Hematopoietic multipotent progenitor cell treated with erythropoietin and hydrocortisone succinate and interleukin-3 and kit ligand, for 15 days (in vitro differentiated cells): ENCODE results near the gene MICALL2.

ENCODE experiments used
- DNase-seq: peaks from one replicate; pipeline ENCODE4 v3.0.0-alpha.2; 2015; ENCODE audit warnings: low spot score

The MICALL2 gene

DNA sequence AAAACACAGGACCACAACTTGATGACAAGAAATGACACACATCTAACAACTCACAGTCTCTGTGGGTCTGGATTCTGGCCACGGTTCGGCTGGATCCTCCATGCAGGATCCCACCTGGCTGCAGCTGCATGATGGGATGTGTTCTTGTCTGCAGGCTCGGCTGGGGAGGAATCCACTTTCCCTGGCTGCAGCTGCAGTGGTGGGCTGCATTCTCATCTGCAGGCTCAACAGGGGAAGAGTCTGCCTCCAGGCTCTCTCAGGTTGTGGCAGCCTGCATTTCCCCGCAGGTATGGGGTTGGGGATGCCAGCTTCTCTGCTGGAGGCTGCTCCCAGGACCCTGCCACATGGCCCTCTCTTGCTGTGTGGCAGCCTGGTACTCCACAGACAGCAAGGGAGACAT lies 64.9 kb downstream of the MICALL2 start:
- no peak for DNase-seq

DNA sequence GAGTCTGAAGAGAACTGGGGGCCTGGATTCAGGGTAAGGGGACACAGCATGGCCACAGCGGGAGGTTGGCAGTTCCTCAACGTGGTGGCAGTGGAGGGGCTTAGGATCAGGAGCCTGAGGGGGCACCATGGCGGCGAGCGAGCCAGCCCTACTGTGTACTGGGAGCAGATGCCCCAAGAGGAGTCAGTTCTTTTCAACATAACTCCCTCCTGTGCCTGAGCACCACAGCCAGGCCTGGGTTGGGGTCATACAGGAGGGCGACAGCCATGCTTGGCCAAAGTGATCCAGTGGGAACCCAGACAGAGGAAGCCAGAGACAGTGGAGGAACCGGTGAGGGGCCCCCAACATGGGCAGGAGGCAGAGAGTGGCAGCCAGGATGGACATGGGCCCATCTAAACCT lies 65.8 kb downstream of the MICALL2 start:
- no peak for DNase-seq

DNA sequence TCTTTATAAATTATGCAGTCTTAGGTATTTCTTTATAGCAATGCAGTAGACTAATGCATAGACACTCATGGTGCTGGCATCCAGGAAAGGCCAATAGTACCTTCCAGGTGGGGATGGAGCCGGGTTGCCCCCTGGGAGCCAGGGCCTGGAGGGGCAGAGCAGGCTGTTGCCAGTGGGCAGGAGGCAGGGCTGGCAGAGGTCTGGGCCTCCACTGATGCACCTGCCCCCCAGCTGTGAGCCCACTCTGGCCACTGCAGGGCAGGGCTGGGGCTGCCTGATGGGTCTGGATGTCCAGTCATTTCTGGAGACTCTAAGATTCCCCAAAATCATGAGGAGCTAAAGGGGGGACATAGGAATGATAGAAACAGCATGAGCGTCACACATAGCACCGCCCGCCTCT lies 66.7 kb downstream of the MICALL2 start:
- no peak for DNase-seq

DNA sequence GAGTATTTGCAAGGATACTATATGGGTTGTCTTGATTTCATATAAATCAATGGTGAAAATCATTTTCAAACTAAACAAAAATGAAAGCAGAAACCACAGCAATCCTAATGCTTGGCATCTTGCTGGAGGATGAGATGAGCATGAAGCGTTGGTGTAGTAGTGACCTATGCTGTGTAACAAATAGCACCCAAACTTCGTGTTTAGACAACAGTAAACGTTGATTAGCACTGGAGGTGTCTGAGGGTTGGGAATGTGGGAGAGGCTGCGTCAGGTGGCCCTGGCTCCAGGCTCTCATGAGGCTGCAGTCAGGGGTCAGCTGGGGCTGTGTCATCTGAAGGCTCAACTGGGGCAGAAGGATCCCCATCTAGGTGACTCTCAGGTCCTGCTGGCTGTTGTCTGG lies 67.8 kb downstream of the MICALL2 start:
- DNase-seq: no peak

DNA sequence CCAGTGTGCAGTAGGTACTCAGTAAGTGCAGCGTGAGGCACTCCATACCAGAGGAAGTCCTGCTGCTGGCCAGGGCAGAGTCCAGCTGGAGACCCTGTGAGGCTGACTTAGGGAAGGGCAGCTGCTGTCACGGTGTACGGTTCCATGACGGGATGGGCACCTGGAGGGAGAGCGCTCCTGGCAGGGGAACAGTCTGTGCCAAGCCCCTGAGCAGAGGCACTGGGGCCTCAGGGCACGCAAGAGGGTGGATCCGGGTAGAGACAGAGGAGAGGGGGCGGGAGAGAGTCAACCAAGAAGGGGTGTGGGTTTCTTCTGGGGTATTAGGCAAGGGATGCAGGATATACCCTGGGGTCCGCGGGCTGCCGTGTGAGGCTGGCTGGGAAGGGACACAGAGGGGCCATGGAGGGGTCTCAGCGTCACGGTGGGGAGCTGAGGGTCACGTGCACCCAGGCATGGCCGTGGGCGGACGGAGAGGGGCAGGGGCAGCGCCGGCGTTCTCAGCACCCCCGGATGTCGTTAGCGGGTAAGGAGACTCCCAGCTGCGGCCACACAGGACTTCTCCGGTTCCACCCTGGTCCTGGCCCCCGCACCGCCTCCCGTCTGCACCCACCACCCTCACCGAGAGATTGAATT lies 70.5 kb downstream of the MICALL2 start:
- DNase-seq: no peak

DNA sequence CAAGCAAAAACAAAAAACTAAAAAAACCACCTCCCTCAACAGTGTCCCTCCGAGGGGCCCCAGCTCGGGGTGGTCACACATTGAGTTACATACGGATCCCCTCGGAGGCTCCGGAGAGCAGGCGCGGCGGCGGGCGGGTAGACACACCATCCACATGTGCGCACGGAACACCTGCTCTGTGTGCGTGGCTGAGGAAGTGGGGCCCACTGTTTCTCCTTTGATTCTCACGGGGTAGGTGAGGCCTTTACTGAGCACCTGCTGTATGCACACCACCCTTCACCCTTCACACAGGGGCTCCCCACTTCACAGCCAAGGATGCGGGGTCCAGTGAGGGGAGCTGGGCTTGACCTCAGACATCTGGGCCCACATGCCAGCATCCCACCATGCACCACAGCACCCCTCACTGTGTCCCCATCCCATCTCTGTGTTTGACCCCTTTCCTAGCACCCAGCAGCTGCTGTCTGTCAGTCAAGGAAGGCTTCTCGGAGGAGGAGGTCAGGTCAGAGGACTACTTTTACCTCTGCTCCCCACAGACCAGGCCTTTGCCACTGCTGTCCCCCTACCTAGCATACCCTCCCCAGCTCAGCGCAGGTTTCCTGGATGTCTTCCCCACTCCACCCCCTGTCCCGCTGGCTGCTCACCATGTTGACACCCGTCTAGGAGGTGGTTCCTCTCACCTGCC lies 71.1 kb downstream of the MICALL2 start:
- no peak for DNase-seq

DNA sequence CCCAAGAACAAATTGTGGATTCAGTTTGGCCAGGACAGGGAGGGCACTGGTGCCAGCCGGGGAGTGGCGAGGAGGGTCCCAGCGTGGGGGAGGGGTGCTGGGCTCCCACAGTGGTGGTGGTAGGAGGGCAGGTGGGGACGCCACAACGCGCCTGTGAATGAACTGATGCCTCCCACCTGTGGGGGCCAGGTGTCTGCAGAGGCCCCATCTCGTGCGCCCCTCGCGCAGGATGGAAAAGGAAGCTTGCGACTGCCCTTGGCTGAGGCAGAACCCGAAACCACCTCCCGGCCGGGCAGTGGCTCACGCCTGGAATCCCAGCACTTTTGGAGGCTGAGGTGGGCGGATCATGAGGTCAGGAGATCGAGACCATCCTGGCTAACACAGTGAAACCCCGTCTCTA lies 72.0 kb downstream of the MICALL2 start:
- DNase-seq: no peak

DNA sequence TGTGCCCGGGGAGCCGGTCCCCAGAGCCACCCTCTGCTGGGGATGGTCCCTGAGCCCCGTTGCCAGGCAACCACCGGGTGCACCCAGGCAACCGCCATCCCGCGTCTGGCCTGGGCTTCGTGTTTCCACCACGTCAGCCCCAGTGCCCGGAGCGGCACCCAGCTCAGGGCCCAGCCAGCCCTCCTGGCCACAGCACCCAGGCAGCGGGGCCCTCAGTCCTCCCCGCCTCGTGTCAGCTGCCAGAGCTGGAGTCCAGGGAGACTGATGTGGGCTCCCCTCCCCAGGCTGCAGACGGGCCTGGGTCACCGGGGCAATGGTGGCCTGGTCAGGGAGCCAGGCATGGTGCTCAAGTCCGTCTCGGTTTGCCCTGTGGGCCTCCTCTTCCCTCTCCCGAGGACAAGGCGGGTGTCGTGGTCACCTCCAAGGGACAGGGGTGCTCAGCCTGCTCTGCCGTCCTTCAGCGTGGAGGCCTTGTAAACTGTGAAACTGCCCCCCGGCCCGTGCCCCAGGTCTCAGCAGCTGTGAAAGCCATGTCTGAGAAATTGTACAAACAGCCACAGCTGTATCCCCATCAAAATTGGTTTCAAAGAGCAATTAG lies 72.5 kb downstream of the MICALL2 start:
- no peak for DNase-seq

DNA sequence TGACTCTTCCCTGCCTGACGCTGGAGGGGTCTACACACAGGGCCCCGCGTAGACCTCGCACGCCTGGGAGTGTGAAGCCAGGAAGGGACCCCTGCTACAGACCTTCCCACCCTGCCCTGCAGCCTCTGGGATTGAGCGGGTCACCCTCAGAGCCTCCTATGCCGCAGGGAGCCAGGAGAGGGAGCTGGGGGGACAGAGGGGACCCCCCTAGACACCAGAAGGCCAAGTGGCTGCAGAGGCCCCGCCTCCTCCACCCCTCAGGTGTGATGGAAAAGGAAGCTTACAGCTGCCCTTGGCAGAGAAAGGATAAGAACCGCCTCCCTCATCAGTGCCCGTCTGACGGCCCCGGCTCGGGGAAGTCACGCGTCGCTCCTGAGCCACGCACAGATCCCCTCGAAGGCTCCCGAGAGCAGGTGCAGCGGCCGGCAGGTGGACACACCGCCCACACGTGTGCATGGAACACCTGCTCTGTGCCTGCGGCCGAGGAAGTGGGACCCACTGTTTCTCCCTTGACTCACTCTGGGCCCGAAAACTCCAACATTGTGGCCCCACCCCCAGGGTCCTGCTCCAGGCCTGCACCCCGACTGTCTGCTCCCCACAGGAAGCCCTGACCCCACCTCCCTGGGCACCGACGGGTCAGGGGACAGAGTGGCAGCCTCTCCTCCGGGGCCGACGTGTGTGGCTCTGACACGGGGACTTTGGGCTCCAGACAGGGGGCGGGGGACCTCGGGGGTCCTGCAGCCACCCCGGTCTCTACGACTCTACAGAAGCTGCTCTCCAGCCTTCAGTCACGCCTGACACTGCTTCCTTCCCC lies 73.3 kb downstream of the MICALL2 start:
- no peak for DNase-seq

DNA sequence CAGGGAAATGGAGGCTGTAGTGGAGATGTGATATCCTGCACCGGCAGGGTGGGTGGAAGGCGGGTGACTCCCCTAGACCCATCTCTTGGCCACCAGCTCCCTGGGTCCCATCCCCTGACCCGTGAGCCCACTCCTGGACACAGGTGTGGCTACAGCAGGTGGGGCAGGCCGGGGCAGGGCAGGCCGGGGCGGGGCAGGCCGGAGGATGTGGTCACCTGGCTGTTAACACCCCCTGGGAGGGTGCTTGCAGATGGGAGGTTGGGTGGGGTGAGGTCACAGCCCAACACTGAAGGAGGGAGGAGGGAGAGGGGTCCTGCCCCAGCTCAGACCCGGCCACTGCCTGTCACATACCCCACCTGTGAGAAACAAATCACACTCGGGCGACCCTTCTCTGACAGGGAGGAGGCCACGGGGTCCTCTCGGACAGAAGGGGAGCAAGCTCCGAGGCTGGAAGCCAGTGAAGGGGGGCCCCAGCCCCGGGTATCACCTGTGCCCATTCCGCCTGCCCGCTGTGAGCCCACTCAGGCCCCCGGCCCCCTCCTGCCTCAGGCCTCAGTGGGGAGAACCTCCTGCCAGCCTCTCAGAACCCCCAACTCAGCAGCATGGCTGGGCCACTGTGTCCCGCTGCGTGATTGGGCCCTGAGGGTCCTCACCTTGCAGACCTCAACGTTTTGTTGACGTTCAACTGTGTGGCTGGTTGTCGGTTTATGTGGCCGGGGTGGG lies 74.0 kb downstream of the MICALL2 start:
- DNase-seq: no peak
